HepG2 (cell line): ENCODE data around the gene MEX3C. TPM values are rescaled to one million over a fixed set of nuclear protein-coding genes. Genes with fewer than 3 reads are reported as not detected.
A peak's percentile ranks its signal among the peaks of the same experiment; 100 is the strongest.

Experiments used
- DMAP1 ChIP-seq: IDR thresholded peaks from 2 replicates; pipeline ENCODE4 v1.6.1; 2016
- DNMT1 ChIP-seq: sonication (generic); formaldehyde crosslinking; IDR thresholded peaks from 2 replicates; pipeline ENCODE4 v1.5.1; 2020; ENCODE audit warnings: mild to moderate bottlenecking, missing genetic modification reagents
- HIC2 ChIP-seq: sonication (generic); formaldehyde crosslinking; IDR thresholded peaks from 2 replicates; pipeline ENCODE4 v1.9.0; 2022; ENCODE audit warnings: low read depth, missing genetic modification reagents
- HOMEZ ChIP-seq: IDR thresholded peaks from 2 replicates; pipeline ENCODE4 v1.6.1; 2016; ENCODE audit warnings: low read depth
- KDM2A ChIP-seq: sonication (generic); formaldehyde crosslinking; IDR thresholded peaks from 2 replicates; pipeline ENCODE4 v1.4.0; 2020; ENCODE audit warnings: low read depth, missing genetic modification reagents, borderline replicate concordance
- MTERF4 ChIP-seq: sonication (generic); formaldehyde crosslinking; IDR thresholded peaks from 2 replicates; pipeline ENCODE4 v1.8.0; 2023; ENCODE audit warnings: mild to moderate bottlenecking, missing genetic modification reagents
- MYPOP ChIP-seq: sonication (generic); formaldehyde crosslinking; IDR thresholded peaks from 2 replicates; pipeline ENCODE4 v1.8.1; 2023; ENCODE audit warnings: mild to moderate bottlenecking, moderate library complexity, missing genetic modification reagents
- NFE2L2 ChIP-seq: fragments of 150-350 bp; IDR thresholded peaks from 2 replicates; pipeline ENCODE4 v1.6.1; 2014; ENCODE audit warnings: low read length
- NR1H2 ChIP-seq: sonication (generic); formaldehyde crosslinking; IDR thresholded peaks from 2 replicates; pipeline ENCODE4 v1.8.1; 2022; ENCODE audit warnings: low read depth, missing genetic modification reagents, borderline replicate concordance
- POLR2AphosphoS5 ChIP-seq: IDR thresholded peaks from 2 replicates; pipeline ENCODE4 v1.6.1; 2012; ENCODE audit warnings: low read depth, low read length
- SIN3A ChIP-seq: IDR thresholded peaks from 2 replicates; pipeline ENCODE4 v1.6.1; 2011; ENCODE audit warnings: low read depth, mild to moderate bottlenecking, control low read depth, low read length, borderline replicate concordance
- SNAI1 ChIP-seq: sonication (generic); formaldehyde crosslinking; IDR thresholded peaks from 2 replicates; pipeline ENCODE4 v1.5.0; 2020; ENCODE audit warnings: mild to moderate bottlenecking, missing genetic modification reagents, borderline replicate concordance
- TEAD2 ChIP-seq: sonication (generic); formaldehyde crosslinking; IDR thresholded peaks from 2 replicates; pipeline ENCODE4 v1.9.0; 2021; ENCODE audit warnings: missing genetic modification reagents
- THAP7 ChIP-seq: sonication (generic); formaldehyde crosslinking; IDR thresholded peaks from 2 replicates; pipeline ENCODE4 v1.8.1; 2023; ENCODE audit warnings: mild to moderate bottlenecking, missing genetic modification reagents
- ZBTB7A ChIP-seq: sonication (generic); formaldehyde crosslinking; IDR thresholded peaks from 2 replicates; pipeline ENCODE4 v1.8.0; 2022; ENCODE audit warnings: mild to moderate bottlenecking, missing genetic modification reagents
- ZFP36L1 ChIP-seq: sonication (generic); formaldehyde crosslinking; IDR thresholded peaks from 2 replicates; pipeline ENCODE4 v1.8.0; 2022; ENCODE audit warnings: mild to moderate bottlenecking, missing genetic modification reagents, moderate library complexity
- ZNF354B ChIP-seq: sonication (generic); formaldehyde crosslinking; IDR thresholded peaks from 2 replicates; pipeline ENCODE4 v1.8.0; 2022; ENCODE audit warnings: mild to moderate bottlenecking, missing genetic modification reagents
- ZNF512 ChIP-seq: sonication (generic); formaldehyde crosslinking; IDR thresholded peaks from 2 replicates; pipeline ENCODE4 v1.4.0; 2020; ENCODE audit warnings: mild to moderate bottlenecking, missing genetic modification reagents
- ZNF543 ChIP-seq: sonication (generic); formaldehyde crosslinking; IDR thresholded peaks from 2 replicates; pipeline ENCODE4 v1.4.0; 2020; ENCODE audit warnings: mild to moderate bottlenecking, missing genetic modification reagents
- ZNF652 ChIP-seq: IDR thresholded peaks from 2 replicates; pipeline ENCODE4 v1.6.1; 2016; ENCODE audit warnings: low read depth, borderline replicate concordance
- ZNF768 ChIP-seq: sonication (generic); formaldehyde crosslinking; IDR thresholded peaks from 2 replicates; pipeline ENCODE4 v1.4.0; 2020; ENCODE audit warnings: missing genetic modification reagents
- ZNF879 ChIP-seq: sonication (generic); formaldehyde crosslinking; IDR thresholded peaks from 2 replicates; pipeline ENCODE4 v1.8.1; 2023; ENCODE audit warnings: missing genetic modification reagents
- polyA plus RNA-seq, 8 experiments: library from polyadenylated mRNA; depleted of rRNA in 3 of 8; stranded (reverse) in 7 of 8; unstranded in 1 of 8; fragments of >200 nt; fragmentation: Illumina TruSeq in 4 of 8; extraction: Trizol in 4 of 8; gene quantifications; 2 replicates each; pipeline versions ENCODE4 v1.2.1 to v1.2.3, GENCODE V29; 2011 to 2016; ENCODE audit warnings: low read depth in 4 of 8, missing spikeins in 1 of 8, mixed read lengths in 1 of 8; ENCODE audit not compliant: insufficient read depth in 1 of 8
- total RNA-seq, 5 experiments: library from RNA; depleted of rRNA; stranded (reverse); fragments of >200 nt; fragmentation: Illumina TruSeq; extraction: Trizol; gene quantifications; 2 replicates each; pipeline ENCODE4 v1.2.3, GENCODE V29; 2016; ENCODE audit warnings: low read depth in 1 of 5

MEX3C gene
- total and polyA plus RNA-seq, 2 of the 13 experiments (the other 11 are each of a cell fraction or from before 2014, with no cell fraction given), result 34.8 to 36.4 TPM

GRCh38 chr18:51197661-51198424 is at the start of gene MEX3C (continued):
- TF ChIP-seq SNAI1, result no peak
- 0 out of 2 replicates have a peak, but pooled peaks have one; percentile 59 for TF ChIP-seq ZNF354B (CRISPR knock-in tag)
- no peak; the same call in 1 of the 2 replicates for TF ChIP-seq HOMEZ (CRISPR knock-in tag)
- peak; percentile 73 for TF ChIP-seq SIN3A
- no peak for TF ChIP-seq TEAD2 (CRISPR knock-in tag)
- TF ChIP-seq ZNF652, result no peak; the same call in 1 of the 2 replicates
- TF ChIP-seq ZBTB7A, result peak; percentile 78
- peak; percentile 84; the same call in 1 of the 2 replicates for TF ChIP-seq KDM2A (CRISPR knock-in tag)
- peak; percentile 5; the same call in 1 of the 2 replicates for TF ChIP-seq ZNF768 (CRISPR knock-in tag)
- TF ChIP-seq ZFP36L1 (CRISPR knock-in tag), result peak; percentile 88
- TF ChIP-seq ZNF543 (CRISPR knock-in tag), result peak; percentile 38; the same call in 1 of the 2 replicates
- peak; percentile 91 for TF ChIP-seq MYPOP (CRISPR knock-in tag)
- no peak for TF ChIP-seq NFE2L2
- TF ChIP-seq HIC2 (CRISPR knock-in tag), result no peak
- peak; percentile 84 for TF ChIP-seq POLR2AphosphoS5
- 0 out of 2 replicates have a peak, but pooled peaks have one; percentile 42 for TF ChIP-seq MTERF4 (CRISPR knock-in tag)
- TF ChIP-seq ZNF879 (CRISPR knock-in tag), result peak; percentile 93
- TF ChIP-seq THAP7, result peak; percentile 71; the same call in 1 of the 2 replicates
- TF ChIP-seq ZNF512 (CRISPR knock-in tag), result no peak
- no peak for TF ChIP-seq DNMT1 (CRISPR knock-in tag)
- TF ChIP-seq NR1H2 (CRISPR knock-in tag), result no peak
- peak; percentile 87 for TF ChIP-seq DMAP1 (CRISPR knock-in tag)
